H1 (cell line): ENCODE measurements around the gene AGBL4. TPM values are rescaled to one million over a fixed set of nuclear protein-coding genes. Genes with fewer than 3 reads are reported as not detected.

Source experiments
- BACH1 ChIP-seq: IDR thresholded peaks from 2 replicates; pipeline ENCODE4 v1.6.1; 2012; ENCODE audit warnings: low read length, improper control_type of control experiment
- CBX8 ChIP-seq: fragments of 300-800, 300-1000 bp; sonication (generic); IDR thresholded peaks from 2 replicates; pipeline ENCODE4 v1.7.1; 2016; ENCODE audit warnings: low read depth, low read length, borderline replicate concordance
- CREB1 ChIP-seq: IDR thresholded peaks from 2 replicates; pipeline ENCODE4 v1.6.1; 2012; ENCODE audit warnings: inconsistent platforms
- MAX ChIP-seq: IDR thresholded peaks from 2 replicates; pipeline ENCODE4 v1.6.1; 2012; ENCODE audit warnings: inconsistent platforms
- POLR2A ChIP-seq, 2 experiments: IDR thresholded peaks; 1 replicate in 1 of 2; 2 replicates in 1 of 2; pipeline ENCODE4 v1.6.1; 2011; ENCODE audit warnings: low read depth in 2 of 2, low read length in 2 of 2, mild to moderate bottlenecking in 2 of 2; ENCODE audit errors: control extremely low read depth in 1 of 2
- SAP30 ChIP-seq: fragments of 300-600 bp; sonication (generic); IDR thresholded peaks from 2 replicates; pipeline ENCODE4 v1.7.1; 2012; ENCODE audit warnings: low read length, moderate library complexity, mild to moderate bottlenecking, inconsistent platforms; ENCODE audit not compliant: insufficient read depth, insufficient replicate concordance
- SIN3A ChIP-seq, 2 experiments: IDR thresholded peaks in 1 of 2; conservative IDR thresholded peaks in 1 of 2; 2 replicates each; pipeline ENCODE4 v1.6.1; 2011 to 2012; ENCODE audit warnings: low read length in 2 of 2, improper control_type of control experiment in 1 of 2, low read depth in 1 of 2, mild to moderate bottlenecking in 1 of 2
- SIRT6 ChIP-seq: IDR thresholded peaks from one replicate; pipeline ENCODE4 v1.7.1; 2012; ENCODE audit warnings: low read length, inconsistent platforms
- SIX5 ChIP-seq: IDR thresholded peaks from 2 replicates; pipeline ENCODE4 v1.6.1; 2011; ENCODE audit warnings: mild to moderate bottlenecking, low read depth, low read length
- polyA plus RNA-seq, 7 experiments: library from polyadenylated mRNA; depleted of rRNA in 3 of 7; stranded (reverse) in 5 of 7; unstranded in 2 of 7; fragments of >200 nt in 5 of 7; fragments of 200-250 nt in 2 of 7; gene quantifications; 1 replicate in 5 of 7; 2 replicates in 1 of 7; 4 replicates in 1 of 7; pipeline versions ENCODE4 v1.2.1 to v1.2.3, GENCODE V29; 2011 to 2013; ENCODE audit warnings: missing spikeins in 2 of 7, mixed read lengths in 2 of 7
- total RNA-seq: library from RNA; stranded (reverse); fragmentation: NEBNext Ultra II Directional; extraction: Animal tissue kit (Norgen Biotek cat#: 25700); gene quantifications from 2 replicates; pipeline ENCODE4 v1.2.1, GENCODE V29; 2021

Gene AGBL4
- total and polyA plus RNA-seq, 2 of the 8 experiments (the other 6 are each of a cell fraction or from before 2014, with no cell fraction given) = 0.41 to 0.45 TPM

GRCh38 chr1:48619539-48619938 lies 1404.2 kb downstream of the AGBL4 start (continued):
- TF ChIP-seq SAP30 (no peak), SIRT6 (no peak), MAX (no peak), POLR2A (IDR thresholded peaks at IDR 0.05; ENCODE audit: control extremely low read depth in 1 of 2, low read depth in 2 of 2, low read length in 2 of 2) (no peak), CREB1 (no peak), CBX8 (no peak), BACH1 (no peak), SIX5 (no peak), SIN3A (conservative IDR thresholded peaks at IDR 0.05 in 1 of 2, IDR thresholded peaks at IDR 0.05 in 1 of 2; ENCODE audit: low read depth in 1 of 2, low read length in 2 of 2) (no peak)
